Endothelial cell of umbilical vein (primary cell): Measurements from ENCODE around the gene ENC1. TPM values are rescaled to one million over a fixed set of nuclear protein-coding genes. Genes with fewer than 3 reads are reported as not detected.
A peak's percentile ranks its signal among the peaks of the same experiment; 100 is the strongest.

Source experiments
- BruUV-seq: library from RNA; stranded (reverse); fragments of 400-500 nt; replicated peaks from 2 replicates; lab custom pipeline; 2021; lab: Mats Ljungman, UMichigan
- CTCF ChIA-PET: fragments of 300-600, 350-600 bp; sonication (Branson Sonifier 250); formaldehyde crosslinking; loops from one replicate; lab custom pipeline; 2021; ENCODE audit warnings: antibody characterized with exemption, inconsistent platforms; lab: Charles Lee
- POLR2A ChIA-PET: fragments of 300-600, 350-600 bp; sonication (Branson Sonifier 250); formaldehyde crosslinking; loops from one replicate; lab custom pipeline; 2021; ENCODE audit warnings: antibody characterized with exemption, inconsistent platforms; lab: Charles Lee
- DNase-seq: peaks from one replicate; pipeline ENCODE4 v3.0.0-alpha.2; 2011; ENCODE audit warnings: low read depth, low spot score
- FAIRE-seq: peaks from 2 replicates; lab custom pipeline; 2011; peaks lifted over from hg19 to GRCh38; lab: Jason Lieb, UNC
- H2AFZ ChIP-seq: 2 replicates; pipeline ENCODE4 v1.6.0; 2012; ENCODE audit warnings: low read depth, low read length, control low read depth, inconsistent platforms
- H3K27ac ChIP-seq: 2 replicates; pipeline ENCODE4 v1.5.1; 2011; ENCODE audit warnings: low read depth, mild to moderate bottlenecking, control low read depth, low read length, moderate library complexity; ENCODE audit not compliant: insufficient read depth
- H3K27me3 ChIP-seq, 2 experiments: 2 replicates each; pipeline versions ENCODE4 v1.6.0 to v1.6.1; 2011; ENCODE audit warnings: low read length in 2 of 2, mixed read lengths in 1 of 2; ENCODE audit not compliant: control insufficient read depth in 2 of 2, insufficient read depth in 2 of 2
- H3K36me3 ChIP-seq, 2 experiments: 2 replicates in 1 of 2; 3 replicates in 1 of 2; pipeline ENCODE4 v1.5.1; 2011; ENCODE audit warnings: low read length in 2 of 2, mild to moderate bottlenecking in 1 of 2, moderate library complexity in 1 of 2; ENCODE audit not compliant: control insufficient read depth in 2 of 2, insufficient read depth in 2 of 2; ENCODE audit errors: extremely low read depth in 1 of 2
- H3K4me1 ChIP-seq: 3 replicates; pipeline ENCODE4 v1.5.1; 2011; ENCODE audit warnings: mild to moderate bottlenecking, low read length; ENCODE audit not compliant: control insufficient read depth, insufficient read depth; ENCODE audit errors: extremely low read depth
- H3K4me2 ChIP-seq: 2 replicates; pipeline ENCODE4 v1.6.1; 2011; ENCODE audit warnings: low read length, control low read depth, mixed read lengths; ENCODE audit not compliant: insufficient read depth
- H3K4me3 ChIP-seq, 3 experiments: fragments of 200-600 bp in 1 of 3; sonication (generic), shearing (Covaris generic) in 1 of 3; replicated peaks in 1 of 3; 2 replicates each; pipeline ENCODE4 v1.5.1; 2011 to 2016; ENCODE audit warnings: control low read depth in 3 of 3, low read length in 3 of 3, mild to moderate bottlenecking in 2 of 3, inconsistent platforms in 1 of 3, low read depth in 1 of 3, moderate library complexity in 1 of 3; ENCODE audit not compliant: insufficient read depth in 1 of 3
- H3K79me2 ChIP-seq: 2 replicates; pipeline ENCODE4 v1.6.0; 2012; ENCODE audit warnings: low read length, inconsistent platforms; ENCODE audit not compliant: control insufficient read depth, insufficient read depth
- H3K9ac ChIP-seq: replicated peaks from 2 replicates; pipeline ENCODE3; 2011; ENCODE audit warnings: low read length, control low read depth; ENCODE audit not compliant: insufficient read depth; ENCODE audit errors: extremely low read depth
- H3K9me1 ChIP-seq: replicated peaks from 3 replicates; pipeline ENCODE4 v1.6.0; 2011; ENCODE audit warnings: mild to moderate bottlenecking, low read length; ENCODE audit not compliant: control insufficient read depth, insufficient read depth; ENCODE audit errors: extremely low read depth
- H3K9me3 ChIP-seq: replicated peaks from 2 replicates; pipeline ENCODE4 v1.5.1; 2012; ENCODE audit warnings: low read length, inconsistent platforms; ENCODE audit not compliant: control insufficient read depth, insufficient read depth
- H4K20me1 ChIP-seq: replicated peaks from 2 replicates; pipeline ENCODE3; 2011; ENCODE audit warnings: mild to moderate bottlenecking, low read length; ENCODE audit not compliant: control insufficient read depth, insufficient read depth; ENCODE audit errors: extremely low read depth
- CTCF ChIP-seq, 2 donors: IDR thresholded peaks; 1 replicate in 1 of 2; 2 replicates in 1 of 2; pipeline ENCODE4 v1.5.1; 2011; ENCODE audit warnings: low read length in 2 of 2, mild to moderate bottlenecking in 2 of 2, moderate library complexity in 2 of 2, control low read depth in 1 of 2, inconsistent platforms in 1 of 2, low read depth in 1 of 2; ENCODE audit not compliant: insufficient read depth in 1 of 2; ENCODE audit errors: extremely low read depth in 1 of 2
- EZH2 ChIP-seq: IDR thresholded peaks from 2 replicates; pipeline ENCODE4 v1.6.1; 2012; ENCODE audit warnings: borderline replicate concordance, low read depth, mild to moderate bottlenecking, moderate library complexity, low read length, inconsistent platforms; ENCODE audit not compliant: severe bottlenecking
- FOS ChIP-seq: IDR thresholded peaks from 2 replicates; pipeline ENCODE4 v1.6.1; 2011; ENCODE audit warnings: mild to moderate bottlenecking, low read length, moderate library complexity, borderline replicate concordance; ENCODE audit not compliant: insufficient read depth
- GATA2 ChIP-seq: IDR thresholded peaks from 2 replicates; pipeline ENCODE4 v1.7.0; 2011; ENCODE audit warnings: low read depth, mild to moderate bottlenecking, moderate library complexity, mixed read lengths, low read length; ENCODE audit not compliant: insufficient read length, insufficient read depth
- JUN ChIP-seq: IDR thresholded peaks from 2 replicates; pipeline ENCODE4 v1.6.1; 2011; ENCODE audit warnings: borderline replicate concordance, low read depth; ENCODE audit not compliant: insufficient read length, insufficient read depth
- MAX ChIP-seq: IDR thresholded peaks from 2 replicates; pipeline ENCODE4 v1.6.1; 2011; ENCODE audit not compliant: insufficient read depth, insufficient read length
- MYC ChIP-seq: IDR thresholded peaks from one replicate; pipeline ENCODE4 v1.6.1; 2011; ENCODE audit warnings: mild to moderate bottlenecking, low read depth, low read length
- POLR2A ChIP-seq: IDR thresholded peaks from 2 replicates; pipeline ENCODE4 v1.6.1; 2012; ENCODE audit warnings: low read depth, mild to moderate bottlenecking, control low read depth, low read length
- POLR2AphosphoS5 ChIP-seq: IDR thresholded peaks from 2 replicates; pipeline ENCODE4 v1.6.1; 2012; ENCODE audit warnings: low read depth, mild to moderate bottlenecking, control low read depth, low read length, moderate library complexity; ENCODE audit not compliant: insufficient read depth
- dilution Hi-C: fragments of 300-500 bp; cut with MboI; formaldehyde crosslinking; loops from one replicate; pipeline ENCODE4 v1.15.0; 2019; ENCODE audit warnings: low sequenced_read_pairs; ENCODE audit not compliant: extremely low pct_ligation_motif_present
- intact Hi-C: fragments of 100-400 bp; cut with micrococcal nuclease; formaldehyde crosslinking; loops from one replicate; pipeline ENCODE4 v1.10.0; 2022
- polyA plus RNA-seq, 4 experiments: library from polyadenylated mRNA; depleted of rRNA in 3 of 4; stranded (reverse) in 3 of 4; unstranded in 1 of 4; fragments of >200 nt; gene quantifications; 2 replicates each; pipeline versions ENCODE4 v1.2.1 to v1.2.3, GENCODE V29; 2011 to 2012; ENCODE audit warnings: missing spikeins in 1 of 4
- total RNA-seq: library from RNA; stranded (reverse); gene quantifications from 2 replicates; pipeline ENCODE4 v1.2.3, GENCODE V29; 2021

The ENC1 gene
- total and polyA plus RNA-seq, 2 donors (not counting 3 experiments of a cell fraction or from before 2014, with no cell fraction given): 42.2 to 53.3 TPM

GRCh38 chr5:74638970-74639806 lies 1.3 kb downstream of the ENC1 start:
- FAIRE-seq (peak; percentile 69), DNase-seq (peak; percentile 65)
- TF ChIP-seq EZH2: no peak
- TF ChIP-seq MAX: no peak
- peaks cover 61% of the 10 kb centered on the region for H3K79me2 ChIP-seq
- no TSS peak for BruUV-seq
- H3K9ac ChIP-seq: peak overlapping the region; percentile 82
- dilution Hi-C loops: no loop called here
- CTCF ChIA-PET: interaction anchor here (1.2 to 7.4 kb wide), 17 partner anchors 8 to 737 kb away, joined by 3 to 78 read pairs (median 10); no protein-coding TSS in a partner anchor
- peaks cover 60% of the 10 kb centered on the region for H3K4me1 ChIP-seq
- H3K9me3 ChIP-seq: no peaks in the 10 kb centered on the region
- H3K27me3 ChIP-seq: no peaks in the 10 kb centered on the region
- H3K27ac ChIP-seq: peak overlapping the region; percentile 91
- H3K9me1 ChIP-seq: no peaks in the 10 kb centered on the region
- no peaks in the 10 kb centered on the region for H4K20me1 ChIP-seq
- H3K4me3 ChIP-seq: peak overlapping the region; percentile 81 to 98 (median 82)
- H3K36me3 ChIP-seq: peaks cover 16 to 18% of the 10 kb centered on the region in 2 experiments
- intact Hi-C loops: no loop called here
- POLR2A ChIA-PET: interaction anchor here (1.4 to 2.7 kb wide), 5 partner anchors 8 to 427 kb away, joined by 3 to 20 read pairs (median 8); no protein-coding TSS in a partner anchor
- H3K4me2 ChIP-seq: peak overlapping the region; percentile 94
- H2AFZ ChIP-seq: no peak overlapping the region

GRCh38 chr5:74638544-74638969 lies 2.0 kb downstream of the ENC1 start:
- H3K79me2 ChIP-seq: peaks cover 61% of the 10 kb centered on the region
- H3K27ac ChIP-seq: peak overlapping the region; percentile 91
- peak overlapping the region; percentile 82 for H3K9ac ChIP-seq
- intact Hi-C loops: no loop called here
- peak overlapping the region; percentile 81 to 98 (median 82) for H3K4me3 ChIP-seq
- dilution Hi-C loops: no loop called here
- H3K27me3 ChIP-seq: no peaks in the 10 kb centered on the region
- TF ChIP-seq FOS (no peak), GATA2 (no peak), MAX (no peak), CTCF (IDR thresholded peaks at IDR 0.05; ENCODE audit: extremely low read depth in 1 of 2, insufficient read depth in 1 of 2, low read depth in 1 of 2, low read length in 2 of 2) (no peak), MYC (no peak), EZH2 (no peak), POLR2A (no peak), POLR2AphosphoS5 (no peak), JUN (no peak)
- no peaks in the 10 kb centered on the region for H3K9me1 ChIP-seq
- no peak overlapping the region for H2AFZ ChIP-seq
- peaks cover 18% of the 10 kb centered on the region in 2 experiments for H3K36me3 ChIP-seq
- no peaks in the 10 kb centered on the region for H3K9me3 ChIP-seq
- no TSS peak for BruUV-seq
- ChIA-PET CTCF (interaction anchor here (0.8 to 7.4 kb wide), 5 partner anchors 12 to 736 kb away, joined by 3 to 78 read pairs (median 3); no protein-coding TSS in a partner anchor), POLR2A (no interaction called here)
- H3K4me2 ChIP-seq: peak overlapping the region; percentile 94
- H4K20me1 ChIP-seq: no peaks in the 10 kb centered on the region
- DNase-seq (no peak), FAIRE-seq (no peak)
- H3K4me1 ChIP-seq: peaks cover 58% of the 10 kb centered on the region
